GM08714 (cell line): ENCODE data around the gene KIAA2012.

ENCODE experiments used
- H3K4me3 ChIP-seq: fragments of 200-500 bp; sonication (Bioruptor generic); 2 replicates; pipeline ENCODE4 v1.5.1; 2014; ENCODE audit warnings: mild to moderate bottlenecking, low read length, inconsistent platforms
- ZNF274 ChIP-seq: IDR thresholded peaks from 2 replicates; pipeline ENCODE4 v1.6.1; 2012; ENCODE audit warnings: mild to moderate bottlenecking, low read depth, low read length

The KIAA2012 gene

GRCh38 chr2:202109139-202109736 is 36.2 kb downstream of the KIAA2012 start:
- TF ChIP-seq ZNF274, result no peak
- H3K4me3 ChIP-seq, result no peak overlapping the region

DNA sequence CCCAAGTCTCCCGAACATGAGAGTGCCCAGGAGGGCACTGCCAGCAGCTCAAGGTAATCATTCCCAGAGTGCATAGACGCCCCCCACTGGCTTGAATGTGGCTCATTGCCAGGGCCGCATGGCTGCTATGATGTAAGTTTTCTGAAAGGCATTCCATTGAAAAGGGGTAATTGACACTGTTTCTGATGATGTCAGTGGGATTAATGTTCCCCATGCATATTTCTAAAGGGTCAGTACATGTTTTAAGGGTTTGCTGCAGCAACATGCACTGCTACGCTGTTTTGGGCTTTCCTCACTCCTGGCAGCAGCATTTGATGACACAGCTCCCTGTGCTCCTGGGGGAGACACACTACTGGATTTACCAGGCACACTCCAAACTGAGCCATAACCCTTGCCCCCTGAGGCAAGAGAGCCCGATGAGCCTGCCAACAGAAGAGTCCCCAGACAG is 36.7 kb downstream of the KIAA2012 start:
- no peak overlapping the region for H3K4me3 ChIP-seq
- no peak for TF ChIP-seq ZNF274

GRCh38 chr2:202110491-202110890 is 37.4 kb downstream of the KIAA2012 start:
- no peak overlapping the region for H3K4me3 ChIP-seq
- TF ChIP-seq ZNF274, result no peak

- TF ChIP-seq ZNF274, result no peak
Observed at GRCh38 chr2:202112041-202112440, 39.0 kb downstream of the KIAA2012 start.

DNA sequence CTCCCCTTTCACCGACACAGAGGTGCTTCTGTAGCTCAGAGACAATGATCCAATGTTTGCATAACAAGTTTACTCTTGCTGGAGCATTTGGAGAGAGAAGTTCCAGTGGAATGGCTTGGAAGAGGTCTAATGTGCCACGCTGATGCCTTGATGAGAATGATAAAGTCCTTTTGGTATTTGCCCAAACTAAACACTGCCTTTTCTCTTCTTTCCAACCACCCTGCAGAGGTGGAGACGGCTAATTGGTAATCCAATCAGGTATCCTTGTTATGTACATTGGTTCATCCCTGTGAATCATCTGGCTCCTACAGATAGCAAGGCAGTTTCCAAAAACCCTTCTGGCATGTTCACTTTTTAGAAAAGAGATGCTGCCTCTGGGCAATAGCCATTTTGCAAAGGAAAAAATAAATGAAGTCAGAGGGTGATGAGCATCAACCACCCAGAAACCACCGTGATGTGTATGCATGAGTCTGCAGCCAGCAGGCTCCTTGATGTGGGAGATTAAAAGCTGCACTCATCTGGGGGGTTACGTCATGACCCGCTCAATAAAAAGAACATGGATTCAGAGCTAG is 40.6 kb downstream of the KIAA2012 start:
- no peak overlapping the region for H3K4me3 ChIP-seq
- no peak for TF ChIP-seq ZNF274

More at GRCh38 chr2:202112041-202112440, 39.0 kb downstream of the KIAA2012 start:
- H3K4me3 ChIP-seq, result no peak overlapping the region

DNA sequence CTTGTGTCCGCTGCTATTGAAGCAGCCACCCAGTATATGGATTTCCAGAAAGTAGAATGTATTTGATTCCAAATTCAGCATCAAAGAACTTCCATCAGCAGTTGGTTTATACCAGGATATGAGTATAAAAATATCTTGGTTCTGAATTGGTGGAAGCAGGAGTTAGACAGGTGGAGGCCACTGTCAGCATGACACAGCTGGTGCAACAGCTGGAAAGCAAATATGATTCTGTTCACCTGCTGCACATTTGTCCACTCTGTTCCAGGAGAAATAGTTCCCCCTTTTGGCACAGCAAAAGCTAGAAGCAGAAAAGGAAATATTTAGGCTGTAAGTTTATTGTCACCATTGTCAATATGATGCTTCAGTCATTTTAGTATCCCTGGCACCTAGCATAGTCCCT is 41.2 kb downstream of the KIAA2012 start:
- H3K4me3 ChIP-seq, result no peak overlapping the region
- no peak for TF ChIP-seq ZNF274

DNA sequence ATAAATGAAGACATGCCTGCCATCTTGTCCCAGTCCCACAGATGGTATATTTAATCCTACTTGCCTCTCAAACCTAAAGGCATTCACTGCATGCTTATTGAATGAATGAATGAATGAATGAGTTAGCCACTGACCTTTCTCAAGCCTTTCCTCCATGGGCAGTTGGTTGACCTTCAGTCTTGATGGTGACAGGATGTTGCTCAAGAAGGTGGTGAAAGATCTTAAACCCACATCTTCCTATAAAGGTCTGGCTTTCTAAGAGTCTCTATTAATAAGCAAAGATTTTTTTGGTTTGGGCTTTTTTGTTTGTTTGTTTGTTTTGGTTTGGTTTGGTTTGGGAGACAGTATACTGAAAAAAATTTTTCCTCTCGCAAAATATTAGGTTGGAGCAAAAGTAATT is 41.7 kb downstream of the KIAA2012 start:
- no peak for TF ChIP-seq ZNF274
- no peak overlapping the region for H3K4me3 ChIP-seq

- no peak overlapping the region for H3K4me3 ChIP-seq
- no peak for TF ChIP-seq ZNF274
Observed at GRCh38 chr2:202115479-202115971, 42.5 kb downstream of the KIAA2012 start.

DNA sequence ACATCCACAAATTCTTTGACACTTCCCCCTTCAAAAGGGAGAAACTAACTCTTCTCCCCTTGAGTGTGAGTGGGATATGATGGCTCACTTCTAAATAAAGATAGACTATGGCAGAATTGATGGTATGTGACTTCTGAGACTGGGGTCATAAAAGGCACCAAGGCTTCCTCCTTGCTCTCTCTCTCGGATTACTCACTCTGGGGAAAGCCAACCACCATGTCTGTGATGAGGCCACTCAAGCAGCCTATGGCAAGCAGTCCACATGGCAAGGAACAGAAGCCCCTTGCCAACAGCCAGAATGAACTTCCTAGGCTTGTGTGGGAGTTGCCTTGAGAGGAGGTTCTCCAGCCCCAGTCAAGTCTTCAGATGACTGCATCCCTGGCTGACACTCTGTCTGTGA is 43.6 kb downstream of the KIAA2012 start:
- H3K4me3 ChIP-seq, result no peak overlapping the region
- no peak for TF ChIP-seq ZNF274

GRCh38 chr2:202118168-202118567 is 45.1 kb downstream of the KIAA2012 start:
- TF ChIP-seq ZNF274, result no peak
- no peak overlapping the region for H3K4me3 ChIP-seq

- no peak overlapping the region for H3K4me3 ChIP-seq
- no peak for TF ChIP-seq ZNF274
Observed at GRCh38 chr2:202120828-202121227, 47.8 kb downstream of the KIAA2012 start.

GRCh38 chr2:202121532-202122162 is 48.6 kb downstream of the KIAA2012 start:
- no peak for TF ChIP-seq ZNF274
- no peak overlapping the region for H3K4me3 ChIP-seq

GRCh38 chr2:202122163-202122540 is 49.1 kb downstream of the KIAA2012 start:
- TF ChIP-seq ZNF274, result no peak
- H3K4me3 ChIP-seq, result no peak overlapping the region

- no peak for TF ChIP-seq ZNF274
- H3K4me3 ChIP-seq, result no peak overlapping the region
Observed at GRCh38 chr2:202122980-202123720, 50.1 kb downstream of the KIAA2012 start.

DNA sequence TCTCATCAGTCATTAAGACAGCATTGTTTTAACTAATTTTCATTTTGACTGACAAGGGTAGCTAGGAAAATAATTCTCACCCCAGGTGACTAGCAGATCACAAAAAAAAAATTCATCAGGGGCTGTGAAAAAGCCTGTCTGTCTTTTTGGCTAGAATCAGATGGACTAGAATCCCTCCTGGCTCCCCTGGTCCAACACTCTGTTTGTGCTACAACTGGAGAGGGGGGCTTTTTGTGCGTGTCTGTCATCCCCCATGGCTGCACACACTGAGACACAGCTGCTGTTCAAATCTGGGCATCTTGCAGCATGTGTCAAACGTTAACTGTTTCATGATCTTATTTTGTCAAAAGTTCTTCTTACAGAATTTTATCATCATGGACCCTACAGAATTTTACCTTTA is 51.2 kb downstream of the KIAA2012 start:
- no peak overlapping the region for H3K4me3 ChIP-seq
- TF ChIP-seq ZNF274, result no peak
